Trophoblast cell (in vitro differentiated cells and primary cell): ENCODE data around the gene DEPDC5.

Source experiments
- DNase-seq, 2 donors: peaks; one replicate each; pipeline ENCODE4 v3.0.0-alpha.2; 2016
- H2AFZ ChIP-seq: 2 replicates; pipeline ENCODE4 v1.6.1; 2013; ENCODE audit warnings: low read length, moderate library complexity, mild to moderate bottlenecking; ENCODE audit not compliant: insufficient read depth, poor library complexity
- H2AK5ac ChIP-seq: 2 replicates; pipeline ENCODE4 v1.6.1; 2013; ENCODE audit warnings: mild to moderate bottlenecking, low read length
- H2BK120ac ChIP-seq: 2 replicates; pipeline ENCODE4 v1.6.1; 2013; ENCODE audit warnings: low read length, mild to moderate bottlenecking, moderate library complexity; ENCODE audit not compliant: insufficient read depth, poor library complexity
- H2BK12ac ChIP-seq: 2 replicates; pipeline ENCODE4 v1.6.1; 2013; ENCODE audit warnings: mild to moderate bottlenecking, low read length, moderate library complexity
- H2BK5ac ChIP-seq: 2 replicates; pipeline ENCODE4 v1.6.1; 2013; ENCODE audit warnings: low read length, low read depth, moderate library complexity, mild to moderate bottlenecking; ENCODE audit not compliant: poor library complexity
- H3K14ac ChIP-seq: 2 replicates; pipeline ENCODE4 v1.6.1; 2013; ENCODE audit warnings: mild to moderate bottlenecking, low read length
- H3K18ac ChIP-seq: 2 replicates; pipeline ENCODE4 v1.6.1; 2013; ENCODE audit warnings: mild to moderate bottlenecking, low read length
- H3K23ac ChIP-seq: 2 replicates; pipeline ENCODE4 v1.6.1; 2013; ENCODE audit warnings: low read length
- H3K27ac ChIP-seq: 2 replicates; pipeline ENCODE4 v1.5.1; 2013; ENCODE audit warnings: low read depth, mild to moderate bottlenecking, inconsistent platforms, low read length, moderate library complexity
- H3K27me3 ChIP-seq: 2 replicates; pipeline ENCODE4 v1.6.1; 2013; ENCODE audit warnings: inconsistent platforms, mild to moderate bottlenecking, low read length, moderate library complexity; ENCODE audit not compliant: insufficient read depth
- H3K36me3 ChIP-seq, 2 experiments: 1 replicate in 1 of 2; 2 replicates in 1 of 2; pipeline ENCODE4 v1.6.1; 2013; ENCODE audit warnings: low read length in 2 of 2, mild to moderate bottlenecking in 2 of 2, moderate library complexity in 1 of 2; ENCODE audit not compliant: insufficient read depth in 2 of 2, control insufficient read depth in 1 of 2
- H3K4ac ChIP-seq: 2 replicates; pipeline ENCODE4 v1.6.1; 2013; ENCODE audit warnings: low read depth, mild to moderate bottlenecking, low read length, moderate library complexity
- H3K4me1 ChIP-seq, 2 experiments: 1 replicate in 1 of 2; 2 replicates in 1 of 2; pipeline ENCODE4 v1.6.1; 2013; ENCODE audit warnings: low read length in 2 of 2, mild to moderate bottlenecking in 2 of 2, moderate library complexity in 1 of 2; ENCODE audit not compliant: insufficient read depth in 2 of 2, control insufficient read depth in 1 of 2
- H3K4me2 ChIP-seq: 2 replicates; pipeline ENCODE4 v1.6.1; 2013; ENCODE audit warnings: inconsistent platforms, mild to moderate bottlenecking, low read length, moderate library complexity
- H3K4me3 ChIP-seq: 2 replicates; pipeline ENCODE4 v1.5.1; 2013; ENCODE audit warnings: mild to moderate bottlenecking, low read depth, low read length, inconsistent platforms
- H3K79me1 ChIP-seq: one replicate; pipeline ENCODE4 v1.6.1; 2013; ENCODE audit warnings: low read length
- H3K79me2 ChIP-seq: 2 replicates; pipeline ENCODE4 v1.6.1; 2013; ENCODE audit warnings: low read length, mild to moderate bottlenecking; ENCODE audit not compliant: control insufficient read depth, insufficient read depth, poor library complexity
- H3K9ac ChIP-seq: 2 replicates; pipeline ENCODE4 v1.6.1; 2013; ENCODE audit warnings: mild to moderate bottlenecking, low read length
- H3K9me3 ChIP-seq: 2 replicates; pipeline ENCODE4 v1.6.1; 2013; ENCODE audit warnings: low read depth, mild to moderate bottlenecking, control low read depth, inconsistent platforms, low read length; ENCODE audit not compliant: insufficient read depth
- H4K12ac ChIP-seq: 2 replicates; pipeline ENCODE4 v1.6.1; 2013; ENCODE audit warnings: low read depth, mild to moderate bottlenecking, low read length, moderate library complexity
- H4K8ac ChIP-seq: 2 replicates; pipeline ENCODE4 v1.6.1; 2013; ENCODE audit warnings: low read depth, mild to moderate bottlenecking, low read length, moderate library complexity
- H4K91ac ChIP-seq: one replicate; pipeline ENCODE4 v1.6.1; 2013; ENCODE audit warnings: low read depth, mild to moderate bottlenecking, low read length, moderate library complexity
- WGBS: extraction: QIAGEN DNeasy Blood & Tissue Kit; methylation state at CpG from one replicate; pipeline ENCODE4 v1.1.7; 2013; ENCODE audit warnings: missing lambda C conversion rate; ENCODE audit not compliant: insufficient read length, insufficient coverage; ENCODE audit errors: extremely low coverage; 5-methylcytosine and 5-hydroxymethylcytosine counted together

The DEPDC5 gene

DNA sequence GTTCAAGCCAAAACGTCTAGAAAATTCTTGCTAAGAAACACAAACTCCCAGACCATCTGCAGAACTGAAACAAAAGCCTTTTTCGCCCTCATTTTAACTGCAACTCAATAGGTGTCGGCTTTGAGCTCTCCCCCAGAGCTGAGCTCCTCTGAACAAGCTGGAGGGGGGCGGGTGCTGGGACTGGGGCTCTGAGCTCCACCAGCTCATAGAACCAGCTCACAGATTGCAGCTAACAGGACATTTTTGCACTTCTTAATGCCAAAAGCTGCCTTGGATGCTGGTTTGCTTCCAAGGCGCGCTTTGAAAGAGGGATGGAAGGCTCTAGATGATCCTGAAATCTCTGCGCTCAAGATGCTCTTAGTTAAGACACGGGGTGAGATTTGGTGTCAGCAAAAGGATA, 184.5 kb downstream of the DEPDC5 start:
- no peak overlapping the region for H3K4me2 ChIP-seq
- H3K18ac ChIP-seq, result no peak overlapping the region
- H4K8ac ChIP-seq, result no peak overlapping the region
- no peak overlapping the region for H2AFZ ChIP-seq
- no peaks in the 10 kb centered on the region for H3K9me3 ChIP-seq
- peaks cover 8 to 9% of the 10 kb centered on the region in 2 experiments for H3K4me1 ChIP-seq
- no peak overlapping the region for H4K91ac ChIP-seq
- no peaks in the 10 kb centered on the region for H3K27me3 ChIP-seq
- H2BK120ac ChIP-seq, result no peak overlapping the region
- no peaks in the 10 kb centered on the region for H3K79me1 ChIP-seq
- H3K4me3 ChIP-seq, result no peak overlapping the region
- H3K23ac ChIP-seq, result peak overlapping the region; percentile 33
- no peak overlapping the region for H3K27ac ChIP-seq
- H3K9ac ChIP-seq, result no peak overlapping the region
- no peak overlapping the region for H4K12ac ChIP-seq
- H2BK5ac ChIP-seq, result no peak overlapping the region
- no peak for DNase-seq
- H3K79me2 ChIP-seq, result no peaks in the 10 kb centered on the region
- no peak overlapping the region for H3K4ac ChIP-seq
- no peak overlapping the region for H2BK12ac ChIP-seq
- H3K14ac ChIP-seq, result no peak overlapping the region
- H2AK5ac ChIP-seq, result no peak overlapping the region
- no CpG with 5 or more reads among the region's 8 CpGs for WGBS
- H3K36me3 ChIP-seq, result no peaks in the 10 kb centered on the region

GRCh38 chr22:31940506-31940905, 186.7 kb downstream of the DEPDC5 start:
- Histone ChIP-seq H3K4me1 (peaks cover 13% of the 10 kb centered on the region in 2 experiments), H3K36me3 (no peaks in the 10 kb centered on the region), H3K9me3 (no peaks in the 10 kb centered on the region), H4K12ac (no peak overlapping the region), H3K79me2 (peaks cover 11% of the 10 kb centered on the region), H4K8ac (no peak overlapping the region), H3K4ac (no peak overlapping the region), H3K18ac (no peak overlapping the region), H2BK12ac (no peak overlapping the region), H2AK5ac (no peak overlapping the region), H3K4me3 (no peak overlapping the region), H3K79me1 (peaks cover 18% of the 10 kb centered on the region), H3K14ac (no peak overlapping the region), H3K9ac (no peak overlapping the region), H4K91ac (no peak overlapping the region), H3K4me2 (no peak overlapping the region), H2BK5ac (no peak overlapping the region), H3K27ac (no peak overlapping the region), H2AFZ (no peak overlapping the region), H3K27me3 (no peaks in the 10 kb centered on the region), H2BK120ac (no peak overlapping the region), H3K23ac (peak overlapping the region; percentile 7)
- no peak for DNase-seq
- WGBS, result no CpG with 5 or more reads among the region's 9 CpGs

DNA sequence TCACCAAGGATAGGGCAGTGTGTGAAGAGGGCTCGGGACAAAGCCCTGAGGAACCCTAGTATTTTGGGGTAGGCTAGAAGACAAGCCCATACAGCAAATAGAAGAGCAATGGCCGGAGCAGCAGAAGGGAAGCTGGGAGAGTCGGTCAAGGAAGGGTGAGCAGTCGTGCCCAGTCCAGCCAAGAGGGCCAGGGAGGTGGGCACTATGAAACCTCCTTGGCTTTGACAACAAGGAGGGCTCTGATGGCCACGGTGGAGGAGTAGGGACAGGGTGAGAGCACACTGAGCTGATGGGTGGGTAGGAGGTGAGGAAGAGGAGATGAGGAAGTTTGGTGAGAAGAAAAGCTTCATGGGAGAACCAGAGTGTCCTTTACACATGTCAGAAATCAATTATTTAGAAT, 188.3 kb downstream of the DEPDC5 start:
- DNase-seq, result no peak
- Histone ChIP-seq H2AFZ (no peak overlapping the region), H3K36me3 (no peaks in the 10 kb centered on the region), H3K18ac (no peak overlapping the region), H3K79me1 (peaks cover 19% of the 10 kb centered on the region), H2AK5ac (no peak overlapping the region), H3K9me3 (no peaks in the 10 kb centered on the region), H3K23ac (no peak overlapping the region), H2BK12ac (no peak overlapping the region), H3K4me3 (no peak overlapping the region), H3K79me2 (peaks cover 18% of the 10 kb centered on the region), H3K27ac (no peak overlapping the region), H3K9ac (no peak overlapping the region), H3K14ac (no peak overlapping the region), H2BK5ac (no peak overlapping the region), H3K4me2 (no peak overlapping the region), H2BK120ac (no peak overlapping the region), H3K4me1 (peaks cover 7 to 9% of the 10 kb centered on the region in 2 experiments), H4K12ac (no peak overlapping the region), H4K91ac (no peak overlapping the region), H4K8ac (no peak overlapping the region), H3K27me3 (no peaks in the 10 kb centered on the region), H3K4ac (no peak overlapping the region)
- no CpG with 5 or more reads among the region's 5 CpGs for WGBS

DNA sequence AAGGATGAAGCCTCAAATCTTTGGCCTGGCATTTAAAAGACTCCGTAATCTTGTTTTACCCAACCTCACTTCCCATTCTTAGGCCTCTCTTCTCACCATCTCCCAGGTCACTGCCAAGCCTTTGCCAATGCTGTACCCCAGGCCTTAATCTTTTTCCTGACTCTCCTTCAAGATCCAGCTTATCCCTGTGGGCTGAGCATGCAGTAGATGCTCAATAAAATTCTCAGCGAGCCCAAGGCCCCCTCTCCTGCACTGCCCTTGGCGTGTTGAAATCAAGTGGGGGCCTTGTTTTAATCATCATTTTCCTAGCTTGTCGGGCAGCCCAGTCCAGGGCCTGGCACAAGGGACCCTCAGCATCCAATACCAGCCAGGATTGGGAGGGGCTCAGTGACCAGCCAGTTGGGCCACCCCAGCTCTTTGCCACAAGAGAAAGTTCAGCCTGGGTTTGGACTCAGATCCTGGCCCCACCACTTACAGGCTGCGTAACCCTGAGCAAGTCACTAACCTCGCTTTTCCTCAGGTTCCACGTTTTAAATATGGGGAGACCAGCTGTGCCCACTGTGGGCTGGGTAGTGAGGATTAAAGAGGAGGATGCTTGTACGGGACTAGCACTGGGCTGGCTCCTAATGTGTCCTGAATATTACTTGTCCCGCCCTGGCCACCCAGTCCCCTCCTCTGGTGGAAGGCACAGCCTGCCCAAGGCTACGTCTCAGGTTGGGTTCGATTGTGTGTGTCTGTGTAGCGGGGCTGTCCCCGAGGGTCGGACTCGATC, 189.6 kb downstream of the DEPDC5 start:
- H3K36me3 ChIP-seq, result peaks cover 5% of the 10 kb centered on the region in 2 experiments
- WGBS, result no CpG with 5 or more reads among the region's 15 CpGs
- H3K27ac ChIP-seq, result peak overlapping the region; percentile 78
- peak overlapping the region; percentile 45 for H2BK120ac ChIP-seq
- peak overlapping the region; percentile 41 for H2AFZ ChIP-seq
- H3K79me1 ChIP-seq, result peaks cover 19% of the 10 kb centered on the region
- H3K27me3 ChIP-seq, result no peaks in the 10 kb centered on the region
- peak overlapping the region; percentile 71 for H3K4me3 ChIP-seq
- no peak for DNase-seq
- peak overlapping the region; percentile 44 for H4K91ac ChIP-seq
- H3K4me1 ChIP-seq, result peaks cover 7 to 9% of the 10 kb centered on the region in 2 experiments
- peak overlapping the region; percentile 73 for H2BK12ac ChIP-seq
- peaks cover 20% of the 10 kb centered on the region for H3K79me2 ChIP-seq
- H4K12ac ChIP-seq, result peak overlapping the region; percentile 46
- H2BK5ac ChIP-seq, result peak overlapping the region; percentile 13
- peak overlapping the region; percentile 57 for H2AK5ac ChIP-seq
- no peaks in the 10 kb centered on the region for H3K9me3 ChIP-seq
- H3K14ac ChIP-seq, result peak overlapping the region; percentile 62
- no peak overlapping the region for H3K23ac ChIP-seq
- peak overlapping the region; percentile 88 for H3K4me2 ChIP-seq
- peak overlapping the region; percentile 8 for H3K4ac ChIP-seq
- H4K8ac ChIP-seq, result peak overlapping the region; percentile 67
- peak overlapping the region; percentile 21 for H3K9ac ChIP-seq
- H3K18ac ChIP-seq, result peak overlapping the region; percentile 27
